ENCODE data around the gene NBPF3.
A peak's percentile ranks its signal among the peaks of the same experiment; 100 is the strongest.
"Not testable (repeated sequence)": the region's sequence is repeated elsewhere in the genome, so short reads cannot be mapped to it uniquely, and the experiment has no call there.

Gene NBPF3

GRCh38 chr1:21439345-21439720 is 604 bp upstream of the NBPF3 start:
- no peak for DNase-seq

- DNase-seq, result not testable (repeated sequence)
These were observed 741 bp downstream of the NBPF3 start for GRCh38 chr1:21440630-21441125.

- not testable (repeated sequence) for DNase-seq
These were observed 6.7 kb downstream of the NBPF3 start for GRCh38 chr1:21446647-21447046.

- DNase-seq, result no peak
These were observed 7.4 kb downstream of the NBPF3 start for GRCh38 chr1:21447311-21447710.

- DNase-seq, result no peak
These were observed 10.0 kb downstream of the NBPF3 start for GRCh38 chr1:21449906-21450305.

GRCh38 chr1:21451212-21451611 is 11.3 kb downstream of the NBPF3 start:
- DNase-seq, result no peak

- DNase-seq, result no peak
These were observed 12.1 kb downstream of the NBPF3 start for GRCh38 chr1:21451981-21452411.

GRCh38 chr1:21453964-21454614 is 14.2 kb downstream of the NBPF3 start:
- not testable (repeated sequence) for DNase-seq

- not testable (repeated sequence) for DNase-seq
These were observed 15.0 kb downstream of the NBPF3 start for GRCh38 chr1:21454904-21455303.

GRCh38 chr1:21457654-21458053 is 17.7 kb downstream of the NBPF3 start:
- no peak for DNase-seq

GRCh38 chr1:21465127-21465526 is 25.2 kb downstream of the NBPF3 start:
- DNase-seq, result not testable (repeated sequence)

- not testable (repeated sequence) for DNase-seq
These were observed 28.0 kb downstream of the NBPF3 start for GRCh38 chr1:21467946-21468345.

GRCh38 chr1:21468599-21468998 is 28.7 kb downstream of the NBPF3 start:
- DNase-seq, result no peak

GRCh38 chr1:21469581-21469980 is 29.6 kb downstream of the NBPF3 start:
- no peak for DNase-seq

GRCh38 chr1:21472861-21473260 is 32.9 kb downstream of the NBPF3 start:
- DNase-seq, result peak; percentile 46

GRCh38 chr1:21478356-21478755 is 38.4 kb downstream of the NBPF3 start:
- DNase-seq, result no peak

GRCh38 chr1:21483881-21484280 is 43.9 kb downstream of the NBPF3 start:
- DNase-seq, result not testable (repeated sequence)

GRCh38 chr1:21489146-21489545 is 49.2 kb downstream of the NBPF3 start:
- DNase-seq, result no peak

GRCh38 chr1:21490774-21491487 is 51.0 kb downstream of the NBPF3 start:
- no peak for DNase-seq

GRCh38 chr1:21491488-21492355 is 51.8 kb downstream of the NBPF3 start:
- DNase-seq, result peak; percentile 93

- no peak for DNase-seq
These were observed 52.4 kb downstream of the NBPF3 start for GRCh38 chr1:21492356-21492625.

- DNase-seq, result no peak
These were observed 54.3 kb downstream of the NBPF3 start for GRCh38 chr1:21494196-21494595.

- no peak for DNase-seq
These were observed 55.4 kb downstream of the NBPF3 start for GRCh38 chr1:21495225-21495820.

Data from DMS79 treated with DMSO at 0.1 percent for 48 hours (cell line).